Thyroid gland (tissue), 4 donors: ENCODE data around the gene JAKMIP3. TPM values are rescaled to one million over a fixed set of nuclear protein-coding genes. Genes with fewer than 3 reads are reported as not detected.

ENCODE experiments used
- DNase-seq, 2 donors: peaks; one replicate each; pipeline ENCODE4 v3.0.0-alpha.2; 2019
- H3K27ac ChIP-seq, 3 donors: fragments of 200-600 bp; sonication (generic); 1 replicate in 2 of 3; 2 replicates in 1 of 3; pipeline ENCODE4 v1.5.1; 2016 to 2019; ENCODE audit warnings: mild to moderate bottlenecking in 1 of 3, moderate library complexity in 1 of 3
- H3K27me3 ChIP-seq: fragments of 200-600 bp; sonication (generic); one replicate; pipeline ENCODE4 v1.5.1; 2019
- H3K36me3 ChIP-seq, 2 donors: fragments of 200-600 bp; sonication (generic); one replicate each; pipeline ENCODE4 v1.5.1; 2016 to 2019
- H3K4me1 ChIP-seq, 2 donors: fragments of 200-600 bp; sonication (generic); one replicate each; pipeline ENCODE4 v1.5.1; 2017 to 2019
- H3K4me3 ChIP-seq, 3 donors: fragments of 200-600 bp; sonication (generic); replicated peaks in 1 of 3; 1 replicate in 2 of 3; 2 replicates in 1 of 3; pipeline ENCODE4 v1.5.1; 2016; ENCODE audit warnings: mild to moderate bottlenecking in 1 of 3
- H3K9me3 ChIP-seq: fragments of 200-600 bp; sonication (generic); one replicate; pipeline ENCODE4 v1.5.1; 2017
- POLR2A ChIP-seq, 2 donors: fragments of 450-650 bp; IDR thresholded peaks; one replicate each; pipeline ENCODE4 v1.6.1; 2017; ENCODE audit warnings: antibody characterized with exemption in 2 of 2, mild to moderate bottlenecking in 2 of 2, moderate library complexity in 1 of 2
- WGBS, 2 donors: methylation state at CpG; one replicate each; pipeline ENCODE4 v1.1.5; 2017; 5-methylcytosine and 5-hydroxymethylcytosine counted together
- intact Hi-C: fragments of 100-400 bp; cut with DNase I; formaldehyde crosslinking; loops from one replicate; pipeline ENCODE4 v1.15.1; 2023
- total RNA-seq, 4 donors: library from RNA; depleted of rRNA; stranded (reverse); fragments of >200 nt; gene quantifications; one replicate each; pipeline ENCODE4 v1.2.3, GENCODE V29; 2016
- TF ChIP-seq, protein P1 (sequence below), 6 experiments: fragments of 200-600 bp in 3 of 6; fragments of 450-650 bp in 3 of 6; sonication (generic) in 3 of 6; IDR thresholded peaks; one replicate each; pipeline ENCODE4 v1.5.1; 2016 to 2019; ENCODE audit warnings: antibody characterized with exemption in 6 of 6, mild to moderate bottlenecking in 2 of 6, inconsistent platforms in 1 of 6, moderate library complexity in 1 of 6

Gene JAKMIP3
- total RNA-seq, 4 donors from 2014 or later, result 1.1 to 3.0 (median 1.6) TPM

DNA sequence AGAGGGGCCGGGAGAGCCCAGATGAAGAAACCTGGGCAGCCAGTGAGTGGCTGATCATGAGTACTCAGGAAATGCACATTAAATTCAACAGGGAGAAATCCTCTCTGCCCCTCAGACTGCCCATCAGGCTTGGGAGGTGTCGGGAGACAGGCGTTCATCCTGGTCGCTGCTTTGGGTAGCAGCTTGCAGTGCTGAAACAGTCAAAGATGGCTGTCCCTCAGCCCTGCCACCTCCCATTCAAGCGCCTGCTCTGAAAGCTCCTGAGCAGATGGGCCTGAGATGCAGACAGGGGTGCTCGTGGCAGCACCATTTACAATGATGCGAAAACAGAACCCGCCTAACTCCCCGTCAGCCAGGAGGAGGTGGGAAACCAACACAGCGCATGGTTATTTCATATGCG, 3.6 kb upstream of the JAKMIP3 start:
- H3K4me3 ChIP-seq, result no peak overlapping the region
- DNase-seq, result no peak
- H3K9me3 ChIP-seq, result no peaks in the 10 kb centered on the region
- H3K36me3 ChIP-seq, result no peaks in the 10 kb centered on the region
- intact Hi-C loops, result no loop called here
- H3K4me1 ChIP-seq, result peaks cover 5 to 9% of the 10 kb centered on the region in 2 donors
- TF ChIP-seq, protein P1, sequence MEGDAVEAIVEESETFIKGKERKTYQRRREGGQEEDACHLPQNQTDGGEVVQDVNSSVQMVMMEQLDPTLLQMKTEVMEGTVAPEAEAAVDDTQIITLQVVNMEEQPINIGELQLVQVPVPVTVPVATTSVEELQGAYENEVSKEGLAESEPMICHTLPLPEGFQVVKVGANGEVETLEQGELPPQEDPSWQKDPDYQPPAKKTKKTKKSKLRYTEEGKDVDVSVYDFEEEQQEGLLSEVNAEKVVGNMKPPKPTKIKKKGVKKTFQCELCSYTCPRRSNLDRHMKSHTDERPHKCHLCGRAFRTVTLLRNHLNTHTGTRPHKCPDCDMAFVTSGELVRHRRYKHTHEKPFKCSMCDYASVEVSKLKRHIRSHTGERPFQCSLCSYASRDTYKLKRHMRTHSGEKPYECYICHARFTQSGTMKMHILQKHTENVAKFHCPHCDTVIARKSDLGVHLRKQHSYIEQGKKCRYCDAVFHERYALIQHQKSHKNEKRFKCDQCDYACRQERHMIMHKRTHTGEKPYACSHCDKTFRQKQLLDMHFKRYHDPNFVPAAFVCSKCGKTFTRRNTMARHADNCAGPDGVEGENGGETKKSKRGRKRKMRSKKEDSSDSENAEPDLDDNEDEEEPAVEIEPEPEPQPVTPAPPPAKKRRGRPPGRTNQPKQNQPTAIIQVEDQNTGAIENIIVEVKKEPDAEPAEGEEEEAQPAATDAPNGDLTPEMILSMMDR (IDR thresholded peaks at IDR 0.05), result no peak
- TF ChIP-seq POLR2A (IDR thresholded peaks at IDR 0.05), result no peak
- no peaks in the 10 kb centered on the region for H3K27me3 ChIP-seq
- 81 to 87% methylated on average over 10 to 11 of the region's 11 CpGs for WGBS, 2 donors
- H3K27ac ChIP-seq, result no peak overlapping the region

DNA sequence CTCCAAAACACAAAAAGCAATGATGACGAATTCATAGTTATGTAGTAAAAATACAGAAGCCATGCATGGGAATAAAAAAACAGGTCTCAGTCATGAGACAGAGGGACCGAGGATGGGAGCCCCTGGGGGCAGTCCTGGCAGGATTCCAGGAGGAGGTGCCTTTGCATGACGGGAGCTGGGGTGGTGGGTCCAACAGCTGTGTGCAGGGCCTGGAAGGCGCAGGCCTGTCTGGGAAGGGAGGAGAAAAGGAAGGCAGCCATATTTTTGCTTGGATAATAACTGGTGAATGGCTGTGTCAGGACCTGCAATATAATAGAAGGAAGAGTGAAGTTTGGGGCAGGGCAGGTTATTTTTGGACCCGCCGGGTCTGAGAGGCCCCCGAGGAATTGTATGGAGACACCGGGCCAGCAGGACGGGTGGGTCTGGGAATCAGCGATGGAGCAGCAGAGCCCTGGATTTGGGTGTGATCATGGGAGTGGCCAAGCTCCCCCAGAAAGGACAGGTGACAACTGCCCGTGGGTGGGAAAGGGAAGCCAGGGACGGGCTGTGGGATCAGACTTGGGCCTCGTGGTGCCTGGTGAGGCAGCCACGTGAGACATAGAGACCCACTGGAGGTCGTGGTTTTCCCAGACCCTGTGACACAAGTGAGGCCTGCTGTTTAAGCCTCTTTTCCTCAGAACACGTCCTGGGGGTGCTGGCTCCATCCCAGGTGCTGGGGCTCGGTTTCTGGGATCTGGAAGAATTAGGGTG, 2.9 kb upstream of the JAKMIP3 start:
- TF ChIP-seq POLR2A (IDR thresholded peaks at IDR 0.05), result no peak
- TF ChIP-seq, protein P1 (IDR thresholded peaks at IDR 0.05), result no peak
- DNase-seq, result no peak
- intact Hi-C loops, result no loop called here
- H3K4me1 ChIP-seq, result peaks cover 5 to 9% of the 10 kb centered on the region in 2 donors
- 76% methylated on average over 17 of the region's 17 CpGs for WGBS, 2 donors
- H3K9me3 ChIP-seq, result no peaks in the 10 kb centered on the region
- H3K4me3 ChIP-seq, result no peak overlapping the region
- no peaks in the 10 kb centered on the region for H3K36me3 ChIP-seq
- H3K27me3 ChIP-seq, result no peaks in the 10 kb centered on the region
- no peak overlapping the region for H3K27ac ChIP-seq

DNA sequence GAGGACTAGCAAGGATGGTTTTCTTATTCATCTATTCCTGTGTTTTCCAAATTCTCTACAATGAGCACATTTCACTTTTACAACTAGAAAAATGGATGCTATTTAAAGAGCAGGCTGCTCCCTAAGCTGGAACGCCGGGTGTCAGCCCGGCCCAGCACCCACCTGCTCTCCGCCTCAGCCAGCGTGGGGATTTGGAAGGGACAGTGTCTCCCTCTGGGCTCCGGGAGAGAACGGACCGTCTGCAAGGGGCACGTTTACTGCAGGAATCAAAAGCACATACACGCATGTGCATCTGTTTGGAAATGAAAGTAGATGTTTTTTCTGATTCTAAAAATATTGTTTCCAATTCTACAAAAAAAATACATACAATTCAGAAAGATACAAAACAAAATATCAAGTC, 2.3 kb upstream of the JAKMIP3 start:
- Histone ChIP-seq H3K4me1 (peaks cover 5 to 9% of the 10 kb centered on the region in 2 donors), H3K4me3 (no peak overlapping the region), H3K9me3 (no peaks in the 10 kb centered on the region), H3K27ac (no peak overlapping the region), H3K36me3 (no peaks in the 10 kb centered on the region), H3K27me3 (no peaks in the 10 kb centered on the region)
- intact Hi-C loops, result no loop called here
- 88% methylated on average over 10 of the region's 10 CpGs for WGBS, 2 donors
- no peak for DNase-seq
- TF ChIP-seq, protein P1 (IDR thresholded peaks at IDR 0.05), result no peak
- TF ChIP-seq POLR2A (IDR thresholded peaks at IDR 0.05), result no peak

DNA sequence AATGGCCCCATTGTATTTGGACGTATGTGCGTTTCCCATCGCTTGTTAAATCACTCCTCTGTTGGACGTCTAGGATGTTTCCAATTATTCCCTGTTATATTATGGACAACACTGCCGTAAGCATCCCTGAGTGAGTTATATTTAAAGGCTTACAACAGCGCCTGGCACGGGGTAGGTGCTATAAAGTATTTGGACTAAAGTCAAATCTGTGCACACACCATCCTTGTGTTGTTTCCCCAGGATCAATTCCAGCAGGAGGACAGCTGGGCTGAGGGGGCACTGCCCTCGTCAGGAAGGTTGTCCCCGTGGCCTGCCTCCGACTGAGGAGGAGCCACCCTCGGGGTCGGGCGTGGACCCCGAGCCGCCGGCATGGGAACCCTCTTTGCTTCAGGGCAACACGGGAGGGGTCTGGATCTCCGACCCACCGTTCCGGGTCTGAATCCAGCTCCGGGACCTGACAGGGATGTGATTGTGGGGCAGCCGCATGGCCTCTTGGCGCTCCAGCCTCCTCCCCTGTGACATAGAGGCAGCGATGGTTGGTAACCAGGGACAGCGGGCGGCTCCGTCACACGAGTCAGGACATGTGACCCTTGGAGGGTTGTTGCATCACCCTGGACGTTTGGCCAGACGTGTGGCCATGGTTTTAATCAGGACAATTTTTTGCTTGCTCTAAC, 1.5 kb upstream of the JAKMIP3 start:
- no peak for DNase-seq
- no peaks in the 10 kb centered on the region for H3K9me3 ChIP-seq

More for the DNA sequence above, 1.5 kb upstream of the JAKMIP3 start:
- no peak overlapping the region for H3K27ac ChIP-seq
- 91 to 92% methylated on average over 18 to 29 of the region's 30 CpGs for WGBS, 2 donors
- no peaks in the 10 kb centered on the region for H3K27me3 ChIP-seq
- H3K4me1 ChIP-seq, result peaks cover 5 to 9% of the 10 kb centered on the region in 2 donors
- TF ChIP-seq, protein P1 (IDR thresholded peaks at IDR 0.05), result no peak
- TF ChIP-seq POLR2A (IDR thresholded peaks at IDR 0.05), result no peak
- H3K4me3 ChIP-seq, result no peak overlapping the region
- intact Hi-C loops, result no loop called here
- H3K36me3 ChIP-seq, result no peaks in the 10 kb centered on the region
